OCI-LY3 (cell line): ENCODE data around the gene PHF21B.

Source experiments
- H2AFZ ChIP-seq: fragments of 200-600, 300-600 bp; shearing (Covaris generic); 2 replicates; pipeline ENCODE4 v1.6.0; 2014; ENCODE audit warnings: antibody characterized with exemption, low read depth, low read length
- H3K27ac ChIP-seq: fragments of 200-600, 300-600 bp; sonication (generic); 2 replicates; pipeline ENCODE4 v1.5.1; 2014; ENCODE audit warnings: mild to moderate bottlenecking, low read length, moderate library complexity, mixed read lengths
- H3K27me3 ChIP-seq: fragments of 200-600, 300-600 bp; sonication (generic); 2 replicates; pipeline ENCODE4 v1.6.1; 2014; ENCODE audit warnings: low read depth, low read length, mixed read lengths
- H3K36me3 ChIP-seq: fragments of 200-600, 300-600 bp; sonication (generic); replicated peaks from 2 replicates; pipeline ENCODE3; 2014; ENCODE audit warnings: low read depth, low read length, mixed read lengths
- H3K4me1 ChIP-seq: fragments of 300-600, 200-600 bp; sonication (generic); 2 replicates; pipeline ENCODE4 v1.6.1; 2014; ENCODE audit warnings: low read length, mixed read lengths
- H3K4me2 ChIP-seq: fragments of 200-600, 300-600 bp; sonication (generic); 2 replicates; pipeline ENCODE4 v1.6.1; 2014; ENCODE audit warnings: low read length, mixed read lengths
- H3K4me3 ChIP-seq: fragments of 300-600, 200-600 bp; sonication (generic); 2 replicates; pipeline ENCODE4 v1.5.1; 2014; ENCODE audit warnings: antibody characterized with exemption, mild to moderate bottlenecking, low read length, moderate library complexity
- H3K79me2 ChIP-seq: fragments of 300-600, 200-600 bp; shearing (Covaris generic); 2 replicates; pipeline ENCODE4 v1.6.1; 2014; ENCODE audit warnings: mild to moderate bottlenecking, low read length, mixed read lengths
- H3K9ac ChIP-seq: fragments of 300-600, 200-600 bp; shearing (Covaris generic); 2 replicates; pipeline ENCODE4 v1.6.0; 2014; ENCODE audit warnings: mild to moderate bottlenecking, low read length, moderate library complexity
- H3K9me3 ChIP-seq: fragments of 200-600, 300-600 bp; shearing (Covaris generic); 2 replicates; pipeline ENCODE4 v1.6.1; 2014; ENCODE audit warnings: low read length, mixed read lengths; ENCODE audit not compliant: insufficient read depth
- H4K20me1 ChIP-seq: fragments of 200-600, 300-600 bp; sonication (generic); 2 replicates; pipeline ENCODE4 v1.6.1; 2016; ENCODE audit warnings: low read length, mixed read lengths; ENCODE audit not compliant: insufficient read depth
- EZH2phosphoT487 ChIP-seq: fragments of 200-600 bp; shearing (Covaris generic); IDR thresholded peaks from 2 replicates; pipeline ENCODE4 v1.6.1; 2018; ENCODE audit warnings: antibody characterized with exemption, mixed run types, low read depth
- TF ChIP-seq, protein P1 (sequence below): fragments of 200-600, 300-600 bp; sonication (generic); IDR thresholded peaks from 2 replicates; pipeline ENCODE4 v1.5.1; 2014; ENCODE audit warnings: antibody characterized with exemption, low read length, low read depth

Gene PHF21B

DNA sequence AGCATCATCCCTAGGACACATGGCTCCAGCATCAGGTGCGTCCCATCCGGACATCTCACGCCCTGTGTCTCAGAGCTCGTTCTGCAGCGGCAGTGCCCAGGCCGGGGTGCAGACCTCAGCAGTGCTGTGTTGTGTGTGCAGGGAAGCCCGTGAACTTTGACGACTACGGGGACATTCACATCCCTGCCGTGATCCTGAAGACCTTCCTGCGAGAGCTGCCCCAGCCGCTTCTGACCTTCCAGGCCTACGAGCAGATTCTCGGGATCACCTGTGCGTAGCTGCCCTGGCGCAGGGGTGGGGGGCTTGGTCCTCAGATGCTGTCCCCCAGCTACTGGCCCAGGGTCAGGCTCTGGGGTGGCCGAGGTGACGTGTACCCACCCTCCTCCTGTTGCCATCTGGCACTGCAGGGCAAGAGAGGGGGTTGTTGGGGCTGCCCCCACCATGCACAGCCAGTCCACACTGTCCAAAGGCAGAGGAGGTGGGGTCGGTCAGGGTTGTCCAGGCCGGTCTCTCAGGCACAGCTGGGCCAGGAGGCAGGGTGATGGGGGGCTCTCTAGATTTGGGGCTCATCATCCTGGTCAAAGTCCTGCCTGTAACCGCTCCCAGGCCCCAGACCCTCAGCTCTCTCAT lies 160.9 kb downstream of the PHF21B start:
- H3K9me3 ChIP-seq = no peaks in the 10 kb centered on the region
- H3K4me2 ChIP-seq = no peak overlapping the region
- H3K9ac ChIP-seq = no peak overlapping the region
- H2AFZ ChIP-seq = no peak overlapping the region
- H3K4me3 ChIP-seq = no peak overlapping the region
- no peaks in the 10 kb centered on the region for H3K36me3 ChIP-seq
- TF ChIP-seq EZH2phosphoT487 = no peak
- TF ChIP-seq, protein P1, sequence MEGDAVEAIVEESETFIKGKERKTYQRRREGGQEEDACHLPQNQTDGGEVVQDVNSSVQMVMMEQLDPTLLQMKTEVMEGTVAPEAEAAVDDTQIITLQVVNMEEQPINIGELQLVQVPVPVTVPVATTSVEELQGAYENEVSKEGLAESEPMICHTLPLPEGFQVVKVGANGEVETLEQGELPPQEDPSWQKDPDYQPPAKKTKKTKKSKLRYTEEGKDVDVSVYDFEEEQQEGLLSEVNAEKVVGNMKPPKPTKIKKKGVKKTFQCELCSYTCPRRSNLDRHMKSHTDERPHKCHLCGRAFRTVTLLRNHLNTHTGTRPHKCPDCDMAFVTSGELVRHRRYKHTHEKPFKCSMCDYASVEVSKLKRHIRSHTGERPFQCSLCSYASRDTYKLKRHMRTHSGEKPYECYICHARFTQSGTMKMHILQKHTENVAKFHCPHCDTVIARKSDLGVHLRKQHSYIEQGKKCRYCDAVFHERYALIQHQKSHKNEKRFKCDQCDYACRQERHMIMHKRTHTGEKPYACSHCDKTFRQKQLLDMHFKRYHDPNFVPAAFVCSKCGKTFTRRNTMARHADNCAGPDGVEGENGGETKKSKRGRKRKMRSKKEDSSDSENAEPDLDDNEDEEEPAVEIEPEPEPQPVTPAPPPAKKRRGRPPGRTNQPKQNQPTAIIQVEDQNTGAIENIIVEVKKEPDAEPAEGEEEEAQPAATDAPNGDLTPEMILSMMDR = no peak
- no peaks in the 10 kb centered on the region for H4K20me1 ChIP-seq
- no peak overlapping the region for H3K27ac ChIP-seq
- peaks cover 3% of the 10 kb centered on the region; the same call in 1 of the 2 replicates for H3K27me3 ChIP-seq
- H3K79me2 ChIP-seq = no peaks in the 10 kb centered on the region
- H3K4me1 ChIP-seq = no peaks in the 10 kb centered on the region

DNA sequence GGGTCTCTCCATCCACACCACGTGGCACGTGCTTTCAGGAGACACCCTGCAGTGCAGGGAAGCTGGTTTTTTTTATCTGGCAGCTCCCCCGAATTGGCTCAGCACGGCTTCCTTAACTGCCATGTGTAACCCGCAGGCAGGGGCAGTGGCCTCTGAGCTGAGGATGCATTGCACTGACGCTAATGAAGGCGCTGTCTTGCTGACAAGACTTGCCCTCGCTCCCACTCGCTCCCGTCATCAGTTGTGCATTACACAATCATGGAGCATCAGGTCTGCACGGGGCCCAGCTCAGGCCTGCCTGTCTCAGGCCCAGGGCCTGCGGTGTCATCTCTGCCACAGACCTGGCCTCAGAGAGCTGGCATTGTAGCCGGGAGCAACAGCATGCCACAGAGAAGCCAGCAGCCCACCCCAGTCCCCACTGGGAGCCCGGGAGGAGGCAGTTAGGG lies 161.5 kb downstream of the PHF21B start:
- no peak overlapping the region for H3K27ac ChIP-seq
- H4K20me1 ChIP-seq = no peaks in the 10 kb centered on the region
- no peaks in the 10 kb centered on the region for H3K4me1 ChIP-seq
- H3K27me3 ChIP-seq = peaks cover 3% of the 10 kb centered on the region; the same call in 1 of the 2 replicates
- no peaks in the 10 kb centered on the region for H3K9me3 ChIP-seq
- no peak overlapping the region for H3K4me2 ChIP-seq
- H2AFZ ChIP-seq = no peak overlapping the region
- H3K4me3 ChIP-seq = no peak overlapping the region
- TF ChIP-seq, protein P1 = no peak
- no peak for TF ChIP-seq EZH2phosphoT487
- no peaks in the 10 kb centered on the region for H3K79me2 ChIP-seq
- H3K36me3 ChIP-seq = no peaks in the 10 kb centered on the region
- H3K9ac ChIP-seq = no peak overlapping the region

GRCh38 chr22:44847892-44848291 lies 161.9 kb downstream of the PHF21B start:
- peaks cover 3% of the 10 kb centered on the region; the same call in 1 of the 2 replicates for H3K27me3 ChIP-seq

DNA sequence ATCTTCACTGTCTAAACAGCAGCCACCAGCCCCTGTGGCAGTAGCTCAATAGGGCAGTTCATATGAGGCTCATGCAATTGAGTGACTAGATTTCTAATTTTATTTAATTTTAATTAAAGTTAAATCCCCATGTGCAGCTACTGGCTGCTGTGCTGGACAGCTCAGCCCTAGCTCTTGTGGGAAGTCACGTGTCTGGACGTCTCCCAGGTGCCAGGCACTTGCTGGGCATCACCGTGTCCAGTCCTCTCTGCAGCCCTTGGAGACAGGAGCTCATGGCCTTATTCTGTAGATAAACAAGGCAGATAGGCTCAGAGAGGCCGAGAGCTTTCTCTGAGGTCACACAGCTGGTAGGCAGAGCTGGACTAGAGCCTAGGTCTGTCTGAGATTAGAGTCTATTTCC lies 162.4 kb downstream of the PHF21B start:
- Histone ChIP-seq H3K79me2 (no peaks in the 10 kb centered on the region), H4K20me1 (no peaks in the 10 kb centered on the region), H3K4me3 (no peak overlapping the region), H3K27ac (no peak overlapping the region), H3K27me3 (peaks cover 3% of the 10 kb centered on the region; the same call in 1 of the 2 replicates), H3K4me2 (no peak overlapping the region), H3K4me1 (no peaks in the 10 kb centered on the region; the same call in 1 of the 2 replicates), H2AFZ (no peak overlapping the region), H3K36me3 (no peaks in the 10 kb centered on the region), H3K9ac (no peak overlapping the region), H3K9me3 (no peaks in the 10 kb centered on the region)
- TF ChIP-seq, protein P1 = no peak
- TF ChIP-seq EZH2phosphoT487 = no peak

More at GRCh38 chr22:44847892-44848291, 161.9 kb downstream of the PHF21B start:
- Histone ChIP-seq H3K4me2 (no peak overlapping the region), H2AFZ (no peak overlapping the region), H3K79me2 (no peaks in the 10 kb centered on the region), H3K4me3 (no peak overlapping the region), H3K36me3 (no peaks in the 10 kb centered on the region), H3K4me1 (no peaks in the 10 kb centered on the region), H3K27ac (no peak overlapping the region), H3K9me3 (no peaks in the 10 kb centered on the region), H4K20me1 (no peaks in the 10 kb centered on the region), H3K9ac (no peak overlapping the region)
- TF ChIP-seq, protein P1 = no peak
- TF ChIP-seq EZH2phosphoT487 = no peak
